HG02870 (cell line): ENCODE results near the gene CDK5RAP2.
"Not testable (repeated sequence)": the region's sequence is repeated elsewhere in the genome, so short reads cannot be mapped to it uniquely, and the experiment has no call there.

ENCODE experiments used
- ATAC-seq: cut with Tn5 transposase; IDR thresholded peaks from one replicate; pipeline ENCODE4 v1.9.1; 2021; ENCODE audit warnings: mild to moderate bottlenecking, moderate library complexity; ENCODE audit not compliant: unreplicated experiment

Gene CDK5RAP2

GRCh38 chr9:120592210-120592609 is 12.2 kb upstream of the CDK5RAP2 start:
- no peak for ATAC-seq

DNA sequence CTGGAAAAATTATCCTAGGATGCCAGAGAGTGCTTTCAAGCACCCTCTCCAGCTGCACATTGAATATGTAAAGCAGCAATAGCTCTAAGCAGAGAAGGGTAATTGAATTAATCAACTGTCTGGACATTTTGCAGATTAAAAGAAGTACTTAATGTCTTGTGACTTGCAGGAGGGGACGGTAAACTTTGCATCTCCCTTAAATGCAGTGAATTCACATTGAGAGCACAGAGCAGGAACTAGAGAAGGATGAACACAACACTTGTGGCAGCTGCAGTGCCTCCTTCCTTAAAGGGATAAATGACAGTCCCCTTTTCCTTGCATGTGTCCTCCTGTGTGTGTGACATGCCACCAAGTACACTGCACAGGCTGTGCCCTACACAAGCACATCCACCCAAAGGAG is 7.4 kb upstream of the CDK5RAP2 start:
- no peak for ATAC-seq

GRCh38 chr9:120583958-120584369 is 4.0 kb upstream of the CDK5RAP2 start:
- no peak for ATAC-seq

GRCh38 chr9:120579139-120580050 is 572 bp downstream of the CDK5RAP2 start:
- ATAC-seq, result peak; percentile 37

- ATAC-seq, result no peak
Measured at GRCh38 chr9:120574473-120574872, 5.5 kb downstream of the CDK5RAP2 start.

GRCh38 chr9:120572472-120572871 is 7.5 kb downstream of the CDK5RAP2 start:
- ATAC-seq, result no peak

- no peak for ATAC-seq
Measured at GRCh38 chr9:120571443-120572257, 8.3 kb downstream of the CDK5RAP2 start.

DNA sequence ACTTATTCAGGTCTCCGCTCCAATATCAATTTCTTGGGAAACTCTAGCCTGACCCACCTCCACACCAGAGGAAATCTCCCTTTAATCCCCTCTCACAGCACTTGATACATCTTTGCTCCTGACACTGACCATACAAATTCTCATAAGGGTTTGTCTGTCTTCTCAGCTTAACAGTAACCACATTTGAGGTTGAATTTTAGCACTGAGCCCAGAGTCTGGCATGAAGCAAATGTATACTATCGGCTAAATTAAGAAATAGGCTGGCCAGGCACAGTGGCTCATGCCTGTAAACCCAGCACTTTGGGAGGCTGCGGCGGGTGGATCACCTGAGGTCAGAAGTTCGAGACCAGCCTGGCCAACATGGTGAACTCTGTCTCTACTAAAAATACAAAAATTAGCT is 9.7 kb downstream of the CDK5RAP2 start:
- ATAC-seq, result no peak

DNA sequence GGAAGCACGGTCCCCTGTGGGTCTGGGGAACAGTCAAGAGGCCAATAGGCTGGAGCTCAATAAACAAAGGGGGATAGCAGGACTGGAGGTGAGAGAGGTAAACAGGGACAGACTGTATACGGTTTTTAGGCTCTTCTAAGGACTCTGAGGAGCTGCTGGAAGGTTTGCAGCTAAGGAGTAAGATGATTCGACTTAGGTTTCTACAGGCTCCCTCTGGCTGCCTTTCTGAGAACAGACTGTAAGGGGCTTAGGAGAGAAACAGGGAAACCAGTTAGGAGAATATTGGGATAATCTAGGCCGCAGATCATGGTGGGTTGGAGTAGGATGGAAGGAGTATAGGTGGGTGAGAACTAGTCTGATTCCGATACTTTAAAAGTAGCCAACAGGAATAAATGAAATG is 10.4 kb downstream of the CDK5RAP2 start:
- no peak for ATAC-seq

DNA sequence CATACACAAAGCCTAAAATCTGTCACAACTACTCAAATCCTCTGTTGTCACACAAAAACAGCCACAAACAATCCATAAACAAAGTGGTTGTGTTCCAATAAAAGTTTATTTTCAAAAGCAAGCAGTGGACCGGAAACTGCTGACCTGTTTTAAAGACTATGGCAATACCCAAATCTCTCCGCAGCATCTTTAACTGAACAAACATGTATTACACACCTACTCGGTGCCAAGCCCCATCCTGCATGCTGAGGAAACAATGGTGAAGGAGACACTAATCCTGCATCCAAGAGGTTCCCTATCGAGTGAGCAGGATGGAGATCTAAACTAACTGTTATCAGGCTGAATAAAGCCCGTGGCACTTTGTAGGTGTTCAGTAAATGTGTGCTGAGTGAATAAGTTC is 11.2 kb downstream of the CDK5RAP2 start:
- ATAC-seq, result no peak

- ATAC-seq, result no peak
Measured at GRCh38 chr9:120567874-120568273, 12.1 kb downstream of the CDK5RAP2 start.

DNA sequence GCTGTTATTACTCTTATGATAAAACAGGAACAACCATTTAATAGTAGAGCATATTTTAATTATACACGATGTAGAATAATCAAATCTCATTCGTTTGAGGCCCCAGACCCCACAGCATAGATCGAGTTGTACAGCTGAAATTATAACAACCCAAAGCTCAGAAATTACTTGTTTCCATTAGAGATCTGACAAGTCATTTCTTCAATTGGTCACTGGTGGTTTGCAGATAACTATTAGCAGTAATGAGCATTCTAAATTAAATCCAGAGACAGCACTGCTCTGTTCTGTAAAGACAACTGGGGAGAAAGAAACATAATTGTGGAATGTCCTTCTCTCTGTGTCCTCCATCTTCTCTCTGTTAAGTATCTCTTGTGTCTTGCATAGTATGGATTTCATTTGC is 12.9 kb downstream of the CDK5RAP2 start:
- no peak for ATAC-seq

DNA sequence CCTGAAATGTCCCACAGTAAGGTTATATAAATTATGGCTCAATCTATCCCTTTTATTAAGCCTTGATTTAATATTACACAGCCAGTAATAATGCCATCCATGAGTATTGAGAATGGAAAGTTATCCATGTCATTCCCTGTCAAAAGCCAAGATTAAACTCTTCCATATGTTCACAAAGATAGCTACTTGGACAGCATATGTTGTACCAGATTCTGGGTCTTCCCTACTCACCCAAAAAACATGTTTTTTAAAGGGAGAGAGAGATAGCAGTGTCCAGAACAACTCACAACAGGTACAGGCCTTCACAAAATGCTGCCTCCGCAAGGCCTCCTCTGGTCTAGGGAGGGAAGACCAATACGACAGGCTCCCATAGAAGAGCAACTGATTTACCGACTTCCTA is 15.4 kb downstream of the CDK5RAP2 start:
- ATAC-seq, result no peak

DNA sequence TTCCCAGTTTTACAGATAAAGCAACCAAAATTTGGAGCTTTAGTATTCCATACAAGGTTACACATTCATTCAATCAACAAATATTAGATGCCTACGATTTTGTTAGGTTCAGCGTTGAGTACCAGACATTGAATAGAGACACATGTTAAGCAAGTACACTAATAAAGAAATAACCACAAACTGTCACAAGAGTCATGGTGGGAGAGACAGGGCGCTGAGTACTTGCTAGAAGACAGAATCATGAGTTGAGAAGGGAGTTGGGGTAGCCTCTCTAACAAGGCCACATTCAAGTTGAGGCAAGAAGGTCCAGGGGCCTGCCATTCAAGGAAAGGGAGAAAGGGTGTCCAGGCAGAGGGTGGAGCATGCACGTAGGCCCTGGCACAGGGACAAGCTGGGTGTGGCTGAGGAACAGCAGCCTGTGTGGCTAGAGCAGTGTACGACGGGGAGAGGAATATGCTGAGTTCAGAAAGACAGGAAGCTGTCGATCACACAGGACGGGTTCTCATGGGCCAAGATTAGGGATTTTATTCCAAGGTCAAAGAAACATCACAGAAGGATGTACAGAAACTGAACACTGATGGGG is 17.0 kb downstream of the CDK5RAP2 start:
- ATAC-seq, result no peak

- ATAC-seq, result no peak
Measured at GRCh38 chr9:120561709-120562108, 18.3 kb downstream of the CDK5RAP2 start.

DNA sequence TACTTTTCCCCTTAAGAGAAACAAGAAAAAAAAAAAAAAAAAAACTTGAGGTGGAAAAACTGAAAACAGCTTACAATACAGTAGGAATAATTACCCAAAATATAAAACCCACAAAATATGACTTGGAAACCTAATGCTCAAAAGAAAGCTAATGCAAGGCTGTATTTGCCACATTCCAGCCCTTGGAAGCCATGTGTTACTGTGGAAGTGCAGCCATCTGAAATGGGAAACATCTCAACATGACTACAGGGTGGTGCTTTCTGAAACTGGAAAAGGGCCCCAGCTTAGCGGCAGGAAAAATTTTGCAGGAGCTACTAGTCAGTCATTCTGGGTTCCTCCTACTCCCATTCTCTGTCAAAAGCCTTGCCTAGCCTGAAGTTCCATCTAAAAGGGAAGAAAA is 20.4 kb downstream of the CDK5RAP2 start:
- ATAC-seq, result no peak

DNA sequence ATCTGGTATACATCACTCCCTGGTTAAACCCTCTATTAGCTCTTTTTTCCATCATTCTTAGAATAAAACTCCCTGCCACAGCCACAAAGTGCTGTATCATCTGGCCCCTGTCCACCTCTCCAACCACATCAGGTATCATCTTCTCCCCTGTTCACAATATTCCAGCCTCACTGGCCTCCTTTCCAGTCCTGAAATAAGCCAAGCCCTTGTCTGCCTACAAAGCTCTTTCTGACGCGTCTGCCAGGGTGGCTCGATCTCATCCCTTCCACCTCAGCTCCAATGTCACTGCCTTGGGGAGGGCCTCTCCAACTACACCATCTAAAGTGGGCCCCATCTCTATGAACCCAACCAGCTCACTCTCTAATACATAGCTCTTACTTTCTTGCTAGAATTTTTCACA is 21.5 kb downstream of the CDK5RAP2 start:
- no peak for ATAC-seq

- ATAC-seq, result no peak
Measured at GRCh38 chr9:120557205-120557604, 22.8 kb downstream of the CDK5RAP2 start.

- no peak for ATAC-seq
Measured at GRCh38 chr9:120556775-120557174, 23.2 kb downstream of the CDK5RAP2 start.

GRCh38 chr9:120555839-120556238 is 24.1 kb downstream of the CDK5RAP2 start:
- no peak for ATAC-seq

DNA sequence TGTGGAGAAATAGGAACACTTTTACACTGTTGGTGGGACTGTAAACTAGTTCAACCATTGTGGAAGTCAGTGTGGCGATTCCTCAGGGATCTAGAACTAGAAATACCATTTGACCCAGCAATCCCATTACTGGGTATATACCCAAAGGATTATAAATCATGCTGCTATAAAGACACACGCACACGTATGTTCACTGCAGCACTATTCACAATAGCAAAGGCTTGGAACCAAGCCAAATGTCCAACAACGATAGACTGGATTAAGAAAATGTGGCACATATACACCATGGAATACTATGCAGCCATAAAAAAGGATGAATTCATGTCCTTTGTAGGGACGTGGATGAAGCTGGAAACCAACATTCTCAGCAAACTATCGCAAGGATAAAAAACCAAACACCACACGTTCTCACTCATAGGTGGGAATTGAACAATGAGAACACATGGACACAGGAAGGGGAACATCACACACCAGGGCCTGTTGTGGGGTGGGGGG is 27.7 kb downstream of the CDK5RAP2 start:
- ATAC-seq, result not testable (repeated sequence)
